Measurements from ENCODE around the gene MILR1.
A peak's percentile ranks its signal among the peaks of the same experiment; 100 is the strongest.
"Not testable (repeated sequence)": the region's sequence is repeated elsewhere in the genome, so short reads cannot be mapped to it uniquely, and the experiment has no call there.

MILR1 gene

DNA sequence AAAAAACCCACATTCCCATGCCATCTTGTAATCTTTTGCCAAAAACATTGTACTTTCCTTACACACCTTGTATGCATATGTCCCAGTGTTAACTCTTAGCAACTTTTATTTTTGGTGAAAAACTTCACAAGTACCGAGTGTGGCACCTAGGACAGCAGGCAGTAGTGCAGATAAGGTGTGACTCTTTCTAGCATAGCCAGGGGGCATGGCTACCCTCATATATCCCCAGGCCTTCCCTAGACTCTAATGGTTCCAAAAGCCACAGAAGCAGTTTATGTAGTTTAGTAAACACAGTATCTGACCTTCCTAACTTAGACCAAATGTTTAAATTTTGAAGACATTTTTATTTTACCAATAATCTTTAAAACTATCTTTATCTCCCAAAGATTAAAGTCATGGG, 20.5 kb upstream of the MILR1 start:
- DNase-seq, result no peak

GRCh38 chr17:64430036-64430435, 18.9 kb upstream of the MILR1 start:
- not testable (repeated sequence) for DNase-seq

DNA sequence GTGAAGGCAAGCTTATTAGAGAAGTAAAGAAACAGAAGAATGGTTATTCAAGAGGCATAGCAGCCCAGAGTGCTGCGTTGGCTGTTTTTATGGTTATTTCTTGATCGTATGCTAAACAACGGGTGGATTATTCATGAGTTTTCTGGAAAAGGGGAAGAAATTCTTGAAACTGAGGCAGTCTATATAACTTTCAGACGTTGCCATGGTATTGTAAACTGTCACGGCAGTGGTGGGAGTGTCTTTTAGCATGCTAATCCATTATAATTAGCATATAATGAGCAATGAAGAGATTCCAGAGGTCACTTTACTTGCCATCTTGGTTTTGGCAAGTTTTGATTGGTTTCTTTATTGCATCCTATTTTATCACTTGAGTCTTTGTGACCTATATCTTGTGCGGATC, 17.4 kb upstream of the MILR1 start:
- DNase-seq, result no peak

DNA sequence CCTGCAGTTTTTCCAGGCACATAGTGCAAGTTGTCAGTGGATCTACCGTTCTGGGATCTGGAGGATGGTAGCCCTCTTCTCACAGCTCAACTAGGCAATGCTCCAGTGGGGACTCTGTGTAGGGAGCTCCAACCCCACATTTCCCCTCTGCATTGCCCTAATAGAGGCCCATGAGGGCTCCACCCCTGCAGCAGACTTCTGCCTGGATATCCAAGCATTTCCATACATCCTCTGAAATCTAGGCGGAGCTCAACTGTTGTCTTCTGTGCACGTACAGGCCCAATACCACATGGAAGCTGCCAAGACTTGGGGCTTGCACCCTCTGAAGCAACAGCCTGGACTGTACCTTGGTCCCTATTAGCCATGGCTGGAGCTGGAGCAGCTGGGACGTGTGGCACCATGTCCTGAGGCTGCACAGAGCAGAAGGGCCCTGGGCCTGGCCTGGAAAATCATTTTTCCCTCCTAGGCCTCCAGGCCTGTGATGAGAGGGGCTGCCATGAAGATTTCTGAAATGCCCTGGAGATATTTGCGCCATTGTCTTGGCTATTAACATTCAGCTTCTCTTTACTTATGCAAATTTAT, 10.9 kb upstream of the MILR1 start:
- no peak for DNase-seq

DNA sequence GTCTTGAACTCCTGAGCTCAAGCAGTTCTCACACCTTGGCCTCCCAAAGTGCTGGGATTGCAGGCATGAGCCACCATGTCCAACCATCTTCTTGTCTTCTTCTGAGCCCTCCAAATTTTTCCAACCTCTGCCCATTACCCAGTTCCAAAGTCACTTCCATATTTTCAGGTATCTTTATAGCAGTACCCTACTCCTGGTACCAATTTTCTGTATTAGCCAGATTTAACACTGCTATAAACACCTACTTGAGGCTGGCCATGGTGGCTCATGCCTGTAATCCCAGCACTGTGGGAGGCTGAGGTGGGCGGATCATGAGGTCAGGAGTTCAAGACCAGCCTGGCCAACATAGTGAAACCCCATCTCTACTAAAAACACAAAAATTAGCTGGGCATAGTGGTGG, 9.4 kb upstream of the MILR1 start:
- not testable (repeated sequence) for DNase-seq

- no peak for DNase-seq
Measured at GRCh38 chr17:64439956-64440355, 9.0 kb upstream of the MILR1 start.

- peak; percentile 51 for DNase-seq
Measured at GRCh38 chr17:64441772-64442540, 7.0 kb upstream of the MILR1 start.

DNA sequence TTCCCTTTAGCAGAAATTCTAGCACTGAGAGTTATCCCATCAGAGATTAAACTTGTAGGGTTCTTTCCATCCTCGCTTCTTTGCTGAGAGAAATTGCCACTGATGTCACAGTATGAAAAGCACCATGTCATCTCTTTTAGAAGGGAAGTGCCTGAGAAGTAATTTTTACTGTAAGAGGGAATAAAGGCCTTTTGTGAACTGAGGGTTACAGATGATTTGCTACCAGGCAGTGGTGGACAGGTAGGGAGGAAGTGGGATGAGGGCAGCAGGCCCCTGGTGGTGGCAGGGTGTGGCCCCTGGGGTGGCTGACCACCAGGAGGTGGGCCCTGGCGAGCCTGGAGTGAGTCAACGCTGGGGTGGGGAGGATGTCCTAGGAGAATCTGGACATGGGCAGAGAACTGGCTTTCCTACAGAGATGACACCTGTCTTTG, 6.4 kb upstream of the MILR1 start:
- no peak for DNase-seq

DNA sequence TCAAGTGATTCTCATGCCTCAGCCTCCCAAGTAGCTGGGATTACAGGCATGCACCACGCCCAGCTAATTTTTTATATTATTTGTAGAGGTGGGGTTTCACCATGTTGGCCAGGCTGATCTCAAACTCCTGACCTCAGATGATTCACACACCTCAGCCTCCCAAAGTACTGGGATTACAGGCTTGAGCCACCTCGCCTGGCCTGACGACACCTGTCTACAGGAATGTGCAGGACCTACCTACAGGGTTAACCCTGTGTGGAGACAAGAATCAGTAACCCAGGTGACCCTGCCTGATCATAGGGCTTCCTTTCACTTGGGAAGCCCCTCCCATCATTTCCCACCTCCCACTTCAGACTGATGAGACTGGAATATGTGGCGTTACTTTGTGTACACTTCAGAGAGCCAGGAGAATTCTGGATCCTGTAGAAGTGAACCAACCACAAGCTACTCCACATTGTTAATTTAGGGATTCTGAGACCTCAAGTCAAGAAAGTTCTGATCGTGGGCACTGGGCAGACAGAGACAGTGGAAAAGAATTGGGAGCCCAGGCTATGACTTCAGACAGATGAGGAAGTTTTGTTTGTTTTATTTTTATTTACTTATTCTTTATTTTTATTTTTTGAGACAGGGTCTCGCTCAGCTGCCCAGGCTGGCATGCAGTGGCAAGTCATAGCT, 5.7 kb upstream of the MILR1 start:
- no peak for DNase-seq

- DNase-seq, result no peak
Measured at GRCh38 chr17:64447526-64447925, 1.4 kb upstream of the MILR1 start.

GRCh38 chr17:64449545-64449944, 630 bp downstream of the MILR1 start:
- no peak for DNase-seq

GRCh38 chr17:64455993-64456885, 7.3 kb downstream of the MILR1 start:
- peak; percentile 25 for DNase-seq

- DNase-seq, result no peak
Measured at GRCh38 chr17:64457156-64457555, 8.2 kb downstream of the MILR1 start.

- no peak for DNase-seq
Measured at GRCh38 chr17:64458756-64459155, 9.8 kb downstream of the MILR1 start.

DNA sequence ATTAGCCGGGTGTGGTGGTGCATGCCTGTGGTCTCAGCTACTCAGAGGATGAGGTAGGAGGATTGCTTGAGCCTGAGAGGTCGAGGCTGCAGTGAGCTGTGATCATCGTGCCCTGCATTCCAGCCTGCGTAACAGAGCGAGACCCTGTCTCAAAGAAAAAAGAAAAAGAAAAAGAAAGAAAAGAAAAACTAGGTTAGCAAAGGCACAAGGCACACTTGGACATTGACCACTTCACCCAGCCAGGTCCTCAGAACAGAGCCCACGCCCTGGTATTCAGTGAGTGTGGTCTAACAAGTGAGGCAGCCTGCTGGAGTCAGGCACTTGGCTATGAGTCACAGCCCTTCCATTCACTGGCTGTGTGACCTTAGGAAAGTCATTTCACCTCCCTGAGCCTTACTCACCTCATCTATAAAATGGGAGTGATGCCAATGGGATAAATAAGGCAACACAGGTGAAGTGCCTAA, 10.4 kb downstream of the MILR1 start:
- DNase-seq, result no peak

- not testable (repeated sequence) for DNase-seq
Measured at GRCh38 chr17:64459818-64460217, 10.9 kb downstream of the MILR1 start.

DNA sequence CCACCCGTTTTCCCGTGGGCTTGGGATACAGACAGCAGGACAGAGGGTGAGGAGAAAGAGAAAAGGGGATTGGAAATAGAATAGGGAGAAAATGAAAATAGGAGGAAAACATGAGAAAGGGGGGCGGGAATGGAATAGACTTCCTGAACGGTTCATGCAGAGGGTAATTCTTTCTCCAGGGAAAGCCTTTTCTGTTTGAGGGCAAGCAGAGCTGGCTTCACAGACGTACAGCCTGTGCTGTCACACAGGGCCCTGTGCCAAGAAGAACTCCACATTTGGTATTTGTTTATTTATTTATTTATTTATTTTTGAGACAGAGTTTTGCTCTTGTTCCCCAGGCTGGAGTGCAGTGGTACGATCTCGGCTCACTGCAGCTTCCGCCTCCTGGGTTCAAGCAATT, 12.0 kb downstream of the MILR1 start:
- no peak for DNase-seq

DNA sequence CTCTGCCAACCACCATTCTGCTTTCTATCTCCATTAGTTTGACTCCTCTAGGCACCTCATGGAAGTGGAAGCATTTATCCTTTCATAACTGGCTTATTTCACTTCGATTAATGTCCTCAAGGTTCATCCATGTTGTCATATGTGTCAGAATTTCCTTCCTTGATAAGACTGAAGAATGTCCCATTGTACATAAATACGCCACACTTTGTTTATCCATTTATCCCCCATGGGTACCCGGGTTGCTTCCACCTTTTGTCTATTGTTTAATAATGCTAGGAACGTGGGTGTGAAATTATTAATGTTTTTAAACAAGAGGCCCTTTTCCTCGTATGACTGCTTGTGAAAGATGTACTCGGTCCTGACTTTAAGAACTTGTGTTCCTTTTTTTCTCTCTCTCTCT, 12.9 kb downstream of the MILR1 start:
- no peak for DNase-seq

DNA sequence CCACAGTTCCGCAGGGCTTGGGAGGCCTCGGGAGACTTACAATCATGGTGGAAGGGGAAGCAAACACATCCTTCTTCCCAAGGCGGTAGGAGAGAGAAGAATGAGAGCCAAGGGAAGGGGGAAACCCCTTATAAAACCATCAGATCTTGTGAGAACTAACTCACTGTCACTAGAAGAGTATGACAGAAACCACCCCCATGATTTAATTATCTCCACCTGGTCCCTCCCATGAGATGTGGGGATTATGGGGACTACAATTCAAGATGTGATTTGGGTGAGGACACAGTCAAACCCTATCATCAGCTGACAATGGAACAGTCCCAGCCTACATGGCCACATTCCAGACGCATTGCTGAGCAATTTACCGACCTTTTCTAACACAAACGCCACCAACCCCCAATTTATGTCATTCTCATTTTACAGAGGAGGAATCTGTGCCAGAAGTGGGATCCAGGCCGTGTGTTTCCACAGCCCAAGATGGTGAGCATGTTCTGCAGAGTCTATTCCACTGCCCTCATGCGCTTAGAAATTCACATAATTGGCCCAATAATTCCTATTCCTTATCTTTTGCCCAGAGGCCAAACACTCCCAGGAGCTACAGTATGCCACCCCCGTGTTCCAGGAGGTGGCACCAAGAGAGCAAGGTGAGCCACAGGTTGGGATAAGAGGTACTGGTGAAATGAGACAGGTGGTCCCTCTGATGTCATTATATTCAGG, 17.3 kb downstream of the MILR1 start:
- DNase-seq, result no peak

GRCh38 chr17:64466834-64467233, 17.9 kb downstream of the MILR1 start:
- not testable (repeated sequence) for DNase-seq

DNA sequence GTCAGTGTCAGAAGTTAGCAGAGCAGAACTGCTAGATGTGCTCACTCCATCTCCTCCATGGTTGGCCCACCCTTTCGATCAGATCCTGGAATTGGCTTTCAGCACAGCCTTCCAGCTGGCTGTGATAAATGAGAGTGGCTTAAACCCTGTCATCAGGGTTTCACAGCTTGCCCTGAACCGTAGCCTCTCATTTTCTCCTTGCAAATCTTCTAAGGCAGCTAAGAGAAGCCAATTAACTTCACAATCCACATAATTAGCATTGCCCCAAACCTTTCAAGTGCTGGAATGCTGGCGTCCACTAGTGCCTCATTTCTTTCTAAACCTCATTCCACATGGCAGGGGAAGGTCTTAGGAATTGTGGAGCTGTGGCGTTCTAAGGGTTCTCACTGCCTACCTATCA, 21.7 kb downstream of the MILR1 start:
- DNase-seq, result no peak

- DNase-seq, result no peak
Measured at GRCh38 chr17:64471440-64471839, 22.5 kb downstream of the MILR1 start.

All from CD4-positive, alpha-beta T cell treated with Interleukin-21 for 1 hour (primary cell).